Measurements from ENCODE around the gene SRM.
"Not testable (repeated sequence)": the region's sequence is repeated elsewhere in the genome, so short reads cannot be mapped to it uniquely, and the experiment has no call there.

The SRM gene

GRCh38 chr1:11058595-11059154 lies 1.1 kb downstream of the SRM start:
- H3K36me3 Mint-ChIP-seq (ENCODE audit: insufficient read depth), result peaks cover 32% of the 10 kb centered on the region
- H3K27ac Mint-ChIP-seq, result peak overlapping the region; percentile 55 to 92

GRCh38 chr1:11058026-11058425 lies 1.8 kb downstream of the SRM start:
- H3K4me3 Mint-ChIP-seq, result peak overlapping the region; percentile 91 to 97
- no peak for DNase-seq
- no peaks in the 10 kb centered on the region for H3K27me3 Mint-ChIP-seq
- peak overlapping the region; percentile 23 to 85 for H3K27ac Mint-ChIP-seq
- peaks cover 31% of the 10 kb centered on the region for H3K36me3 Mint-ChIP-seq (ENCODE audit: insufficient read depth)
- no peaks in the 10 kb centered on the region for H3K9me3 Mint-ChIP-seq
- ATAC-seq (replicated peaks), result no peak
- peaks cover 30 to 36% of the 10 kb centered on the region in 2 donors for H3K4me1 Mint-ChIP-seq (ENCODE audit: low read depth in 2 of 2)

More at GRCh38 chr1:11058595-11059154, 1.1 kb downstream of the SRM start:
- DNase-seq (no peak), ATAC-seq (replicated peaks) (no peak)
- peaks cover 33 to 41% of the 10 kb centered on the region in 2 donors for H3K4me1 Mint-ChIP-seq (ENCODE audit: low read depth in 2 of 2)
- H3K27me3 Mint-ChIP-seq, result no peaks in the 10 kb centered on the region
- H3K9me3 Mint-ChIP-seq, result no peaks in the 10 kb centered on the region
- H3K4me3 Mint-ChIP-seq, result peak overlapping the region; percentile 91 to 97

- ATAC-seq (replicated peaks) (no peak), DNase-seq (no peak)
- Mint-ChIP-seq H3K4me3 (no peak overlapping the region), H3K27me3 (no peaks in the 10 kb centered on the region), H3K27ac (peak overlapping the region; percentile 23 to 85), H3K9me3 (no peaks in the 10 kb centered on the region), H3K36me3 (ENCODE audit: insufficient read depth) (peaks cover 31% of the 10 kb centered on the region), H3K4me1 (ENCODE audit: low read depth in 2 of 2) (peaks cover 26 to 30% of the 10 kb centered on the region in 2 donors)
Measured at GRCh38 chr1:11057477-11057876, 2.3 kb downstream of the SRM start.

- Mint-ChIP-seq H3K9me3 (no peaks in the 10 kb centered on the region), H3K4me3 (no peak overlapping the region), H3K36me3 (ENCODE audit: insufficient read depth) (peaks cover 34% of the 10 kb centered on the region), H3K27ac (peak overlapping the region in 1 of 2 donors; percentile 59), H3K27me3 (no peaks in the 10 kb centered on the region), H3K4me1 (ENCODE audit: low read depth in 2 of 2) (peaks cover 19 to 23% of the 10 kb centered on the region in 2 donors)
- DNase-seq (no peak), ATAC-seq (replicated peaks) (no peak)
Measured at GRCh38 chr1:11056504-11056903, 3.3 kb downstream of the SRM start.

GRCh38 chr1:11055676-11056075 lies 4.1 kb downstream of the SRM start:
- H3K4me3 Mint-ChIP-seq, result no peak overlapping the region
- H3K9me3 Mint-ChIP-seq, result no peaks in the 10 kb centered on the region
- H3K27ac Mint-ChIP-seq, result no peak overlapping the region
- no peak for ATAC-seq (replicated peaks)
- H3K36me3 Mint-ChIP-seq (ENCODE audit: insufficient read depth), result peaks cover 29% of the 10 kb centered on the region
- peaks cover 14 to 16% of the 10 kb centered on the region in 2 donors for H3K4me1 Mint-ChIP-seq (ENCODE audit: low read depth in 2 of 2)
- no peak for DNase-seq
- H3K27me3 Mint-ChIP-seq, result no peaks in the 10 kb centered on the region

- Mint-ChIP-seq H3K27me3 (no peaks in the 10 kb centered on the region), H3K9me3 (no peaks in the 10 kb centered on the region), H3K4me3 (no peak overlapping the region), H3K36me3 (ENCODE audit: insufficient read depth) (peaks cover 28% of the 10 kb centered on the region), H3K27ac (no peak overlapping the region), H3K4me1 (ENCODE audit: low read depth in 2 of 2) (peaks cover 11% of the 10 kb centered on the region in 2 donors)
- ATAC-seq (replicated peaks) (no peak), DNase-seq (no peak)
Measured at GRCh38 chr1:11054666-11055065, 5.2 kb downstream of the SRM start.

- H3K4me1 Mint-ChIP-seq (ENCODE audit: low read depth in 2 of 2), result peaks cover 9 to 10% of the 10 kb centered on the region in 2 donors
- peaks cover 25% of the 10 kb centered on the region for H3K36me3 Mint-ChIP-seq (ENCODE audit: insufficient read depth)
- H3K4me3 Mint-ChIP-seq, result no peak overlapping the region
- no peaks in the 10 kb centered on the region for H3K9me3 Mint-ChIP-seq
- ATAC-seq (replicated peaks) (no peak), DNase-seq (no peak)
- H3K27me3 Mint-ChIP-seq, result no peaks in the 10 kb centered on the region
- H3K27ac Mint-ChIP-seq, result no peak overlapping the region
Measured at GRCh38 chr1:11054181-11054580, 5.6 kb downstream of the SRM start.

GRCh38 chr1:11053758-11054137 lies 6.1 kb downstream of the SRM start:
- no peaks in the 10 kb centered on the region for H3K27me3 Mint-ChIP-seq
- no peak for ATAC-seq (replicated peaks)

GRCh38 chr1:11052839-11053757 lies 6.7 kb downstream of the SRM start:
- H3K27ac Mint-ChIP-seq, result no peak overlapping the region
- H3K27me3 Mint-ChIP-seq, result no peaks in the 10 kb centered on the region
- peaks cover 18% of the 10 kb centered on the region for H3K36me3 Mint-ChIP-seq (ENCODE audit: insufficient read depth)
- DNase-seq (no peak), ATAC-seq (replicated peaks) (peak; percentile 40)
- H3K9me3 Mint-ChIP-seq, result no peaks in the 10 kb centered on the region
- H3K4me3 Mint-ChIP-seq, result no peak overlapping the region
- H3K4me1 Mint-ChIP-seq (ENCODE audit: low read depth in 2 of 2), result peaks cover 3% of the 10 kb centered on the region in 2 donors

More at GRCh38 chr1:11053758-11054137, 6.1 kb downstream of the SRM start:
- DNase-seq, result no peak
- Mint-ChIP-seq H3K27ac (no peak overlapping the region), H3K36me3 (ENCODE audit: insufficient read depth) (peaks cover 20% of the 10 kb centered on the region), H3K9me3 (no peaks in the 10 kb centered on the region), H3K4me3 (no peak overlapping the region), H3K4me1 (ENCODE audit: low read depth in 2 of 2) (peaks cover 5 to 6% of the 10 kb centered on the region in 2 donors)

- H3K4me3 Mint-ChIP-seq, result no peak overlapping the region
- H3K27me3 Mint-ChIP-seq, result no peaks in the 10 kb centered on the region
- H3K36me3 Mint-ChIP-seq (ENCODE audit: insufficient read depth), result peaks cover 14% of the 10 kb centered on the region
- H3K4me1 Mint-ChIP-seq (ENCODE audit: low read depth in 2 of 2), result peaks cover 0 to 3% of the 10 kb centered on the region in 2 donors
- no peak for DNase-seq
- no peak overlapping the region for H3K27ac Mint-ChIP-seq
- ATAC-seq (replicated peaks), result no peak
- no peaks in the 10 kb centered on the region for H3K9me3 Mint-ChIP-seq
Measured at GRCh38 chr1:11051781-11052511, 7.9 kb downstream of the SRM start.

GRCh38 chr1:11051121-11051520 lies 8.7 kb downstream of the SRM start:
- H3K27ac Mint-ChIP-seq, result peak overlapping the region in 1 of 2 donors; percentile 62
- not testable (repeated sequence) for H3K4me3 Mint-ChIP-seq; H3K36me3 Mint-ChIP-seq (ENCODE audit: insufficient read depth); H3K9me3 Mint-ChIP-seq; DNase-seq; H3K27me3 Mint-ChIP-seq; ATAC-seq (replicated peaks); H3K4me1 Mint-ChIP-seq (ENCODE audit: low read depth in 2 of 2)

- no peaks in the 10 kb centered on the region for H3K36me3 Mint-ChIP-seq (ENCODE audit: insufficient read depth)
- no peaks in the 10 kb centered on the region for H3K27me3 Mint-ChIP-seq
- DNase-seq (no peak), ATAC-seq (replicated peaks) (no peak)
- H3K27ac Mint-ChIP-seq, result no peak within 1 kb of the TSS
- no peaks in the 10 kb centered on the region for H3K9me3 Mint-ChIP-seq
- no peak within 1 kb of the TSS for H3K4me3 Mint-ChIP-seq
- H3K4me1 Mint-ChIP-seq (ENCODE audit: low read depth in 2 of 2), result no peaks in the 10 kb centered on the region
Measured at GRCh38 chr1:11046625-11047365, 13.0 kb downstream of the SRM start, which contains the start of gene MASP2. Gene MASP2 (minus strand): TSS chr1:11047239. CDS start chr1:11047207, 32 bp downstream.

GRCh38 chr1:11046270-11046566 lies 13.6 kb downstream of the SRM start:
- DNase-seq (no peak), ATAC-seq (replicated peaks) (no peak)
- H3K36me3 Mint-ChIP-seq (ENCODE audit: insufficient read depth), result no peaks in the 10 kb centered on the region
- H3K9me3 Mint-ChIP-seq, result no peaks in the 10 kb centered on the region
- no peak overlapping the region for H3K27ac Mint-ChIP-seq
- no peaks in the 10 kb centered on the region for H3K4me1 Mint-ChIP-seq (ENCODE audit: low read depth in 2 of 2)
- H3K4me3 Mint-ChIP-seq, result no peak overlapping the region
- H3K27me3 Mint-ChIP-seq, result no peaks in the 10 kb centered on the region

Data from effector memory CD8-positive, alpha-beta T cell (primary cell).